WTC11 (cell line): ENCODE results near the gene UPF2. TPM values are rescaled to one million over a fixed set of nuclear protein-coding genes. Genes with fewer than 3 reads are reported as not detected.

Experiments
- ATAC-seq: fragments of 200-7000 bp; cut with Tn5 transposase; 2 replicates; pipeline ENCODE4 v1.10.0; 2021; ENCODE audit warnings: mild to moderate bottlenecking, moderate library complexity
- CTCF ChIA-PET: fragments of 300-600 bp; sonication (Branson Sonifier 250); formaldehyde crosslinking; loops from one replicate; lab custom pipeline; 2021; ENCODE audit warnings: antibody characterized with exemption; lab: Charles Lee
- POLR2A ChIA-PET: fragments of 350-600 bp; sonication (Branson Sonifier 250); formaldehyde crosslinking; loops from one replicate; lab custom pipeline; 2021; ENCODE audit warnings: antibody characterized with exemption; lab: Charles Lee
- DNase-seq: peaks from one replicate; pipeline ENCODE4 v3.0.0; 2021; ENCODE audit warnings: low spot score
- H3K27ac Mint-ChIP-seq: 2 replicates; pipeline ENCODE4 v1.8.0; 2021; ENCODE audit warnings: mixed read lengths
- H3K27me3 Mint-ChIP-seq: 2 replicates; pipeline ENCODE4 v1.8.0; 2021; ENCODE audit warnings: low read depth, mild to moderate bottlenecking, moderate library complexity, mixed read lengths
- H3K36me3 Mint-ChIP-seq: 2 replicates; pipeline ENCODE4 v1.8.0; 2021; ENCODE audit warnings: mixed read lengths
- H3K4me1 Mint-ChIP-seq: 2 replicates; pipeline ENCODE4 v1.8.0; 2022; ENCODE audit warnings: mixed read lengths
- H3K4me3 Mint-ChIP-seq: 2 replicates; pipeline ENCODE4 v1.8.0; 2021; ENCODE audit warnings: mild to moderate bottlenecking, moderate library complexity, mixed read lengths
- H3K9me3 Mint-ChIP-seq: 2 replicates; pipeline ENCODE4 v1.8.0; 2021; ENCODE audit warnings: mixed read lengths
- ARID4B ChIP-seq: sonication (generic); formaldehyde crosslinking; IDR thresholded peaks from 2 replicates; pipeline ENCODE4 v1.8.0; 2023; ENCODE audit warnings: missing genetic modification reagents, mild to moderate bottlenecking, borderline replicate concordance
- CBFB ChIP-seq: sonication (generic); formaldehyde crosslinking; IDR thresholded peaks from 2 replicates; pipeline ENCODE4 v1.8.1; 2022; ENCODE audit warnings: mild to moderate bottlenecking, low read depth, missing genetic modification reagents
- CTCF ChIP-seq: fragments of 200-600 bp; IDR thresholded peaks from 2 replicates; pipeline ENCODE4 v1.8.0; 2022; ENCODE audit warnings: antibody characterized with exemption
- E2F1 ChIP-seq: sonication (generic); formaldehyde crosslinking; IDR thresholded peaks from 2 replicates; pipeline ENCODE4 v1.8.0; 2022; ENCODE audit warnings: mild to moderate bottlenecking, missing genetic modification reagents
- E2F5 ChIP-seq: sonication (generic); formaldehyde crosslinking; IDR thresholded peaks from 2 replicates; pipeline ENCODE4 v1.8.1; 2022; ENCODE audit warnings: mild to moderate bottlenecking, moderate library complexity, missing genetic modification reagents
- ERG ChIP-seq: fragments of 250-450 bp; sonication (Bioruptor Pico); IDR thresholded peaks from 2 replicates; pipeline ENCODE4 v1.8.0; 2021; ENCODE audit warnings: mild to moderate bottlenecking
- FOXP4 ChIP-seq: sonication (generic); formaldehyde crosslinking; IDR thresholded peaks from 2 replicates; pipeline ENCODE4 v1.8.0; 2022; ENCODE audit warnings: mild to moderate bottlenecking, missing genetic modification reagents
- GABPB1 ChIP-seq: sonication (generic); formaldehyde crosslinking; IDR thresholded peaks from 2 replicates; pipeline ENCODE4 v1.8.1; 2023; ENCODE audit warnings: mild to moderate bottlenecking, missing genetic modification reagents
- IRF2 ChIP-seq: sonication (generic); formaldehyde crosslinking; IDR thresholded peaks from 2 replicates; pipeline ENCODE4 v1.8.0; 2022; ENCODE audit warnings: low read depth, missing genetic modification reagents, borderline replicate concordance
- JUN ChIP-seq: sonication (generic); formaldehyde crosslinking; IDR thresholded peaks from 2 replicates; pipeline ENCODE4 v1.8.0; 2023; ENCODE audit warnings: mild to moderate bottlenecking, missing genetic modification reagents
- NFYB ChIP-seq: sonication (generic); formaldehyde crosslinking; conservative IDR thresholded peaks from 2 replicates; pipeline ENCODE4 v1.8.0; 2022; ENCODE audit warnings: low read depth, missing genetic modification reagents
- NR1H2 ChIP-seq: sonication (generic); formaldehyde crosslinking; IDR thresholded peaks from 2 replicates; pipeline ENCODE4 v1.9.0; 2021; ENCODE audit warnings: mild to moderate bottlenecking, moderate library complexity, missing genetic modification reagents
- SP1 ChIP-seq: sonication (generic); formaldehyde crosslinking; conservative IDR thresholded peaks from 2 replicates; pipeline ENCODE4 v1.8.1; 2022; ENCODE audit warnings: missing genetic modification reagents
- TEAD1 ChIP-seq: sonication (generic); formaldehyde crosslinking; IDR thresholded peaks from 2 replicates; pipeline ENCODE4 v1.8.0; 2022; ENCODE audit warnings: mild to moderate bottlenecking, missing genetic modification reagents
- TEAD4 ChIP-seq: sonication (generic); formaldehyde crosslinking; IDR thresholded peaks from 2 replicates; pipeline ENCODE4 v1.8.0; 2022; ENCODE audit warnings: mild to moderate bottlenecking, missing genetic modification reagents
- ZBTB21 ChIP-seq: sonication (generic); formaldehyde crosslinking; IDR thresholded peaks from 2 replicates; pipeline ENCODE4 v1.8.1; 2023; ENCODE audit warnings: mild to moderate bottlenecking, missing genetic modification reagents, borderline replicate concordance
- ZNF263 ChIP-seq: sonication (generic); formaldehyde crosslinking; IDR thresholded peaks from 2 replicates; pipeline ENCODE4 v1.8.1; 2022; ENCODE audit warnings: low read depth, mild to moderate bottlenecking, moderate library complexity, missing genetic modification reagents
- ZNF317 ChIP-seq: sonication (generic); formaldehyde crosslinking; IDR thresholded peaks from 2 replicates; pipeline ENCODE4 v1.8.1; 2023; ENCODE audit warnings: low read depth, mild to moderate bottlenecking, moderate library complexity, missing genetic modification reagents, borderline replicate concordance
- ZNF423 ChIP-seq: fragments of 250-450 bp; sonication (Bioruptor Pico); IDR thresholded peaks from 2 replicates; pipeline ENCODE4 v2.1.2; 2022; ENCODE audit warnings: mild to moderate bottlenecking, moderate library complexity
- total RNA-seq: library from RNA; stranded (reverse); gene quantifications from 3 replicates; pipeline ENCODE4 v1.2.3, GENCODE V29; 2021

UPF2 gene
- total RNA-seq, 1 experiment from 2014 or later = 24.3 TPM

- ATAC-seq (peak; percentile 21), DNase-seq (no peak)
- Mint-ChIP-seq H3K27me3 (peaks cover 3% of the 10 kb centered on the region), H3K9me3 (no peaks in the 10 kb centered on the region), H3K4me3 (0 out of 2 replicates have a peak overlapping the region, but pooled peaks have one; percentile 9), H3K36me3 (no peaks in the 10 kb centered on the region), H3K27ac (0 out of 2 replicates have a peak overlapping the region, but pooled peaks have one; percentile 86), H3K4me1 (peaks cover 43% of the 10 kb centered on the region)
- POLR2A ChIA-PET = no interaction called here
- TF ChIP-seq CTCF (no peak), GABPB1 (CRISPR knock-in tag) (peak; percentile 71; the same call in 1 of the 2 replicates), IRF2 (CRISPR knock-in tag) (no peak), ZNF423 (CRISPR knock-in tag) (no peak)
- TF ChIP-seq, all 79 proteins: peak for 1
- CTCF ChIA-PET = interaction anchor here (0.9 to 1.7 kb wide), 4 partner anchors 10 to 111 kb away, joined by 3 to 8 read pairs (median 6); no protein-coding TSS in a partner anchor
These were observed 166.9 kb downstream of the UPF2 start for GRCh38 chr10:11875494-11876281.

- Mint-ChIP-seq H3K36me3 (no peaks in the 10 kb centered on the region), H3K27me3 (peaks cover 3% of the 10 kb centered on the region), H3K4me3 (peak overlapping the region; percentile 54), H3K27ac (peak overlapping the region; percentile 86), H3K9me3 (no peaks in the 10 kb centered on the region), H3K4me1 (peaks cover 44% of the 10 kb centered on the region)
- ATAC-seq (peak; percentile 54), DNase-seq (peak; percentile 63)
- ChIA-PET CTCF (interaction anchor here (0.6 to 1.7 kb wide), 5 partner anchors 21 to 218 kb away, joined by 3 to 11 read pairs (median 6); no protein-coding TSS in a partner anchor), POLR2A (interaction anchor here (1.0 kb wide), 1 partner anchor 320 kb away, joined by 3 read pairs; no protein-coding TSS in a partner anchor)
- TF ChIP-seq ARID4B (CRISPR knock-in tag) (no peak; the same call in 1 of the 2 replicates), CBFB (CRISPR knock-in tag) (no peak), JUN (CRISPR knock-in tag) (no peak), ERG (CRISPR knock-in tag) (no peak), FOXP4 (CRISPR knock-in tag) (peak; percentile 74; the same call in 1 of the 2 replicates), NFYB (CRISPR knock-in tag) (no peak), TEAD1 (CRISPR knock-in tag) (peak; percentile 61; the same call in 1 of the 2 replicates), ZNF317 (CRISPR knock-in tag) (no peak), SP1 (CRISPR knock-in tag) (no peak), NR1H2 (no peak), E2F5 (no peak), ZBTB21 (CRISPR knock-in tag) (no peak), TEAD4 (CRISPR knock-in tag) (no peak), ZNF263 (CRISPR knock-in tag) (peak; percentile 89), E2F1 (CRISPR knock-in tag) (no peak)
These were observed 167.8 kb downstream of the UPF2 start for GRCh38 chr10:11874568-11875493.
